NCI-H446 treated with DMSO at 0.1 percent for 48 hours (cell line): ENCODE measurements around the gene ACOXL.
A peak's percentile ranks its signal among the peaks of the same experiment; 100 is the strongest.
"Not testable (repeated sequence)": the region's sequence is repeated elsewhere in the genome, so short reads cannot be mapped to it uniquely, and the experiment has no call there.

Source experiments
- DNase-seq: peaks from one replicate; lab custom pipeline; 2025; lab: John Stamatoyannopoulos, UW

Gene ACOXL

GRCh38 chr2:110927526-110927925 is 195.2 kb downstream of the ACOXL start:
- DNase-seq: no peak

GRCh38 chr2:110929528-110929927 is 197.2 kb downstream of the ACOXL start:
- no peak for DNase-seq

GRCh38 chr2:110931648-110932047 is 199.3 kb downstream of the ACOXL start:
- no peak for DNase-seq

GRCh38 chr2:110933420-110933819 is 201.0 kb downstream of the ACOXL start:
- no peak for DNase-seq

GRCh38 chr2:110934948-110935347 is 202.6 kb downstream of the ACOXL start:
- DNase-seq: no peak

GRCh38 chr2:110940376-110940910 is 208.1 kb downstream of the ACOXL start:
- DNase-seq: no peak

GRCh38 chr2:110941226-110941625 is 208.9 kb downstream of the ACOXL start:
- no peak for DNase-seq

GRCh38 chr2:110943070-110943634 is 210.8 kb downstream of the ACOXL start:
- DNase-seq: no peak

GRCh38 chr2:110946902-110947301 is 214.5 kb downstream of the ACOXL start:
- DNase-seq: no peak

GRCh38 chr2:110948027-110948674 is 215.8 kb downstream of the ACOXL start:
- DNase-seq: peak; percentile 10

GRCh38 chr2:110950281-110950680 is 217.9 kb downstream of the ACOXL start:
- no peak for DNase-seq

- no peak for DNase-seq
Observed at GRCh38 chr2:110955045-110955444, 222.7 kb downstream of the ACOXL start.

- DNase-seq: no peak
Observed at GRCh38 chr2:110955556-110955955, 223.2 kb downstream of the ACOXL start.

- DNase-seq: no peak
Observed at GRCh38 chr2:110957293-110957692, 224.9 kb downstream of the ACOXL start.

- DNase-seq: no peak
Observed at GRCh38 chr2:110958346-110959119, 226.2 kb downstream of the ACOXL start.

GRCh38 chr2:110959198-110959597 is 226.8 kb downstream of the ACOXL start:
- no peak for DNase-seq

GRCh38 chr2:110960281-110960680 is 227.9 kb downstream of the ACOXL start:
- no peak for DNase-seq

- no peak for DNase-seq
Observed at GRCh38 chr2:110960954-110961353, 228.6 kb downstream of the ACOXL start.

GRCh38 chr2:110961643-110962042 is 229.3 kb downstream of the ACOXL start:
- not testable (repeated sequence) for DNase-seq

GRCh38 chr2:110969696-110970095 is 237.3 kb downstream of the ACOXL start:
- no peak for DNase-seq

- DNase-seq: no peak
Observed at GRCh38 chr2:110970201-110970600, 237.8 kb downstream of the ACOXL start.

- DNase-seq: no peak
Observed at GRCh38 chr2:110971811-110972210, 239.4 kb downstream of the ACOXL start.

- no peak for DNase-seq
Observed at GRCh38 chr2:110973262-110973661, 240.9 kb downstream of the ACOXL start.
